Measurements from ENCODE around the gene HIRA.

DNA sequence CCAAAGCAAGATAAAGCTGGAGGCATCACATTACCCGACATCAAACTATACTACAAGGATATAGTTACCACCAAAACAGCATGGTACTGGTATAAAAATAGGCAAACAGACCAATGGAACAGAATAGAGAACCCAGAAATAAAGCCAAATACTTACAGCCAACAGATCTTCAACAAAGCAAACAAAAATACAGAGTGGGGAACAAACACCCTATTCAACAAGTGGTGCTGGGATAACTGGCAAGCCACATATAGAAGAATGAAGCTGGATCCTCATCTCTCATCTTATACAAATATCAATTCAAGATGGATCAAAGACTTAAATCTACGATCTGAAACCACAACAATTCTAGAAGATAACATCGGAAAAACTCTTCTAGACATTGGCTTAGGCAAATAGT, 90.0 kb downstream of the HIRA start:
- TF ChIP-seq EZH2 (IDR thresholded peaks at IDR 0.05; ENCODE audit: insufficient read depth, poor library complexity, severe bottlenecking) (no peak), EZH2phosphoT487 (IDR thresholded peaks at IDR 0.05; ENCODE audit: insufficient read depth, low read depth) (no peak)
